ENCODE measurements around the gene LRRC3C.
"Not testable (repeated sequence)": the region's sequence is repeated elsewhere in the genome, so short reads cannot be mapped to it uniquely, and the experiment has no call there.

Gene LRRC3C

GRCh38 chr17:39939588-39940419, 12.3 kb downstream of the LRRC3C start:
- no peaks in the 10 kb centered on the region for H3K36me3 ChIP-seq (ENCODE audit: control insufficient read depth, insufficient read depth, low read length)
- H3K4me3 ChIP-seq (ENCODE audit: low read depth, low read length): no peak overlapping the region
- H3K4me1 ChIP-seq (ENCODE audit: control insufficient read depth, insufficient read depth, low read length): no peaks in the 10 kb centered on the region
- no peaks in the 10 kb centered on the region for H3K27me3 ChIP-seq (ENCODE audit: control insufficient read depth, insufficient read depth, low read length)
- no peaks in the 10 kb centered on the region for H3K9me3 ChIP-seq (ENCODE audit: control insufficient read depth, insufficient read depth, low read length)
- H3K9ac ChIP-seq (ENCODE audit: low read depth, low read length): no peak overlapping the region

- no peak overlapping the region for H3K4me3 ChIP-seq (ENCODE audit: low read depth, low read length)
- H3K4me1 ChIP-seq (ENCODE audit: control insufficient read depth, insufficient read depth, low read length): no peaks in the 10 kb centered on the region
- H3K36me3 ChIP-seq (ENCODE audit: control insufficient read depth, insufficient read depth, low read length): no peaks in the 10 kb centered on the region
- no peak overlapping the region for H3K9ac ChIP-seq (ENCODE audit: low read depth, low read length)
- no peaks in the 10 kb centered on the region for H3K9me3 ChIP-seq (ENCODE audit: control insufficient read depth, insufficient read depth, low read length)
- no peaks in the 10 kb centered on the region for H3K27me3 ChIP-seq (ENCODE audit: control insufficient read depth, insufficient read depth, low read length)
Observed at GRCh38 chr17:39943702-39944392, 16.3 kb downstream of the LRRC3C start.

- Histone ChIP-seq H3K4me3 (ENCODE audit: low read depth, low read length) (no peak overlapping the region), H3K9me3 (ENCODE audit: control insufficient read depth, insufficient read depth, low read length) (no peaks in the 10 kb centered on the region), H3K27me3 (ENCODE audit: control insufficient read depth, insufficient read depth, low read length) (no peaks in the 10 kb centered on the region), H3K4me1 (ENCODE audit: control insufficient read depth, insufficient read depth, low read length) (no peaks in the 10 kb centered on the region), H3K36me3 (ENCODE audit: control insufficient read depth, insufficient read depth, low read length) (no peaks in the 10 kb centered on the region), H3K9ac (ENCODE audit: low read depth, low read length) (no peak overlapping the region)
Observed at GRCh38 chr17:39944393-39944711, 16.8 kb downstream of the LRRC3C start.

GRCh38 chr17:39946551-39947330, 19.2 kb downstream of the LRRC3C start:
- Histone ChIP-seq H3K36me3 (ENCODE audit: control insufficient read depth, insufficient read depth, low read length) (no peaks in the 10 kb centered on the region), H3K4me1 (ENCODE audit: control insufficient read depth, insufficient read depth, low read length) (no peaks in the 10 kb centered on the region), H3K9ac (ENCODE audit: low read depth, low read length) (no peak overlapping the region), H3K27me3 (ENCODE audit: control insufficient read depth, insufficient read depth, low read length) (peaks cover 8% of the 10 kb centered on the region), H3K4me3 (ENCODE audit: low read depth, low read length) (no peak overlapping the region), H3K9me3 (ENCODE audit: control insufficient read depth, insufficient read depth, low read length) (no peaks in the 10 kb centered on the region)

GRCh38 chr17:39948489-39948828, 20.9 kb downstream of the LRRC3C start:
- peaks cover 14% of the 10 kb centered on the region for H3K27me3 ChIP-seq (ENCODE audit: control insufficient read depth, insufficient read depth, low read length)
- H3K36me3 ChIP-seq (ENCODE audit: control insufficient read depth, insufficient read depth, low read length); H3K9me3 ChIP-seq (ENCODE audit: control insufficient read depth, insufficient read depth, low read length); H3K4me1 ChIP-seq (ENCODE audit: control insufficient read depth, insufficient read depth, low read length); H3K4me3 ChIP-seq (ENCODE audit: low read depth, low read length); H3K9ac ChIP-seq (ENCODE audit: low read depth, low read length): not testable (repeated sequence)

- H3K4me1 ChIP-seq (ENCODE audit: control insufficient read depth, insufficient read depth, low read length): peaks cover 3% of the 10 kb centered on the region
- H3K27me3 ChIP-seq (ENCODE audit: control insufficient read depth, insufficient read depth, low read length): peaks cover 14% of the 10 kb centered on the region
- H3K36me3 ChIP-seq (ENCODE audit: control insufficient read depth, insufficient read depth, low read length): no peaks in the 10 kb centered on the region
- no peak overlapping the region for H3K9ac ChIP-seq (ENCODE audit: low read depth, low read length)
- no peak overlapping the region for H3K4me3 ChIP-seq (ENCODE audit: low read depth, low read length)
- H3K9me3 ChIP-seq (ENCODE audit: control insufficient read depth, insufficient read depth, low read length): no peaks in the 10 kb centered on the region
Observed at GRCh38 chr17:39949028-39949427, 21.5 kb downstream of the LRRC3C start.

GRCh38 chr17:39950871-39951348, 23.4 kb downstream of the LRRC3C start:
- Histone ChIP-seq H3K4me3 (ENCODE audit: low read depth, low read length) (no peak overlapping the region), H3K9ac (ENCODE audit: low read depth, low read length) (no peak overlapping the region), H3K27me3 (ENCODE audit: control insufficient read depth, insufficient read depth, low read length) (peaks cover 14% of the 10 kb centered on the region), H3K9me3 (ENCODE audit: control insufficient read depth, insufficient read depth, low read length) (no peaks in the 10 kb centered on the region), H3K4me1 (ENCODE audit: control insufficient read depth, insufficient read depth, low read length) (peaks cover 3% of the 10 kb centered on the region), H3K36me3 (ENCODE audit: control insufficient read depth, insufficient read depth, low read length) (no peaks in the 10 kb centered on the region)

GRCh38 chr17:39951924-39952679, 24.6 kb downstream of the LRRC3C start:
- H3K27me3 ChIP-seq (ENCODE audit: control insufficient read depth, insufficient read depth, low read length): peaks cover 14% of the 10 kb centered on the region
- no peaks in the 10 kb centered on the region for H3K36me3 ChIP-seq (ENCODE audit: control insufficient read depth, insufficient read depth, low read length)
- H3K9me3 ChIP-seq (ENCODE audit: control insufficient read depth, insufficient read depth, low read length): no peaks in the 10 kb centered on the region
- H3K9ac ChIP-seq (ENCODE audit: low read depth, low read length): no peak overlapping the region
- H3K4me1 ChIP-seq (ENCODE audit: control insufficient read depth, insufficient read depth, low read length): peaks cover 3% of the 10 kb centered on the region
- H3K4me3 ChIP-seq (ENCODE audit: low read depth, low read length): peak overlapping the region; percentile 68

- H3K4me3 ChIP-seq (ENCODE audit: low read depth, low read length): peak overlapping the region; percentile 68
- H3K27me3 ChIP-seq (ENCODE audit: control insufficient read depth, insufficient read depth, low read length): peaks cover 14% of the 10 kb centered on the region
- peak overlapping the region; percentile 4 for H3K9ac ChIP-seq (ENCODE audit: low read depth, low read length)
- H3K36me3 ChIP-seq (ENCODE audit: control insufficient read depth, insufficient read depth, low read length): no peaks in the 10 kb centered on the region
- H3K4me1 ChIP-seq (ENCODE audit: control insufficient read depth, insufficient read depth, low read length): peaks cover 3% of the 10 kb centered on the region
- no peaks in the 10 kb centered on the region for H3K9me3 ChIP-seq (ENCODE audit: control insufficient read depth, insufficient read depth, low read length)
Observed at GRCh38 chr17:39952680-39953470, 25.3 kb downstream of the LRRC3C start.

- peaks cover 14% of the 10 kb centered on the region for H3K27me3 ChIP-seq (ENCODE audit: control insufficient read depth, insufficient read depth, low read length)
- peak overlapping the region; percentile 4 for H3K9ac ChIP-seq (ENCODE audit: low read depth, low read length)
- H3K4me3 ChIP-seq (ENCODE audit: low read depth, low read length): peak overlapping the region; percentile 55
- no peaks in the 10 kb centered on the region for H3K36me3 ChIP-seq (ENCODE audit: control insufficient read depth, insufficient read depth, low read length)
- H3K9me3 ChIP-seq (ENCODE audit: control insufficient read depth, insufficient read depth, low read length): no peaks in the 10 kb centered on the region
- H3K4me1 ChIP-seq (ENCODE audit: control insufficient read depth, insufficient read depth, low read length): peaks cover 3% of the 10 kb centered on the region
Observed at GRCh38 chr17:39953471-39953888, 25.9 kb downstream of the LRRC3C start.

- Histone ChIP-seq H3K27me3 (ENCODE audit: control insufficient read depth, insufficient read depth, low read length) (peaks cover 14% of the 10 kb centered on the region), H3K4me3 (ENCODE audit: low read depth, low read length) (no peak overlapping the region), H3K4me1 (ENCODE audit: control insufficient read depth, insufficient read depth, low read length) (peaks cover 3% of the 10 kb centered on the region), H3K36me3 (ENCODE audit: control insufficient read depth, insufficient read depth, low read length) (no peaks in the 10 kb centered on the region), H3K9me3 (ENCODE audit: control insufficient read depth, insufficient read depth, low read length) (no peaks in the 10 kb centered on the region), H3K9ac (ENCODE audit: low read depth, low read length) (no peak overlapping the region)
Observed at GRCh38 chr17:39954876-39955275, 27.3 kb downstream of the LRRC3C start.

Measured in iPS-15b (cell line).